Activated T-cell treated with anti-CD3 and anti-CD28 coated beads, Interleukin-2, amount 50 U/mL, for 1 hour (primary cell): ENCODE measurements around the gene SLC6A17.

Source experiments
- DNase-seq: peaks from one replicate; pipeline ENCODE4 v3.0.0-alpha.2; 2020

The SLC6A17 gene

DNA sequence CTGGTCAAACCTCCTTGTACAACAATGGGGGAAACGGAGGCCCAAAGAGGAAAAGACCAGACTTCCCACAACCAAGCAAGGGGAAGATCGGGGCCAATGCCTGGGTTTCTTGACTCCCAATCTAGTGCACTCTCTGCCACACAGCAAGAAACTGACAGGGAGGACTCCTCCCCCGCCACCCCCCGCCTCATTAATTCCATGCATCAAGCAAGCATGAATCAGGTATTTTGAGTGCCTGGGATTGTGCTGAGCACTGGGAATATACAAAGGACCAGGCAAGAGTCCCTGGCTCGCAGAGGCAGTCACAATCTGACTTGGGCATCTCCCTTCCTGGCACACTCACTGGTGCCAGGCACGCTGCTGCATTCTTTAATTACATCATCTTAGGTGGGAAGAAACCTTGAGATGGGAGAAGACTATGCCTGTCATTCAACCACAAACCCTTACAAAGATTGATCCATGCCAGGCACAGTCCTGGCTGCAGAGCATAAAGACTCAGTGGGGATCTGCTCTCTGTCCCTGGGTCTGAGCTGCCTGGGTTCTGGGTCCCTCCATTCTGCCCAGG lies 55.4 kb downstream of the SLC6A17 start:
- DNase-seq, result no peak

DNA sequence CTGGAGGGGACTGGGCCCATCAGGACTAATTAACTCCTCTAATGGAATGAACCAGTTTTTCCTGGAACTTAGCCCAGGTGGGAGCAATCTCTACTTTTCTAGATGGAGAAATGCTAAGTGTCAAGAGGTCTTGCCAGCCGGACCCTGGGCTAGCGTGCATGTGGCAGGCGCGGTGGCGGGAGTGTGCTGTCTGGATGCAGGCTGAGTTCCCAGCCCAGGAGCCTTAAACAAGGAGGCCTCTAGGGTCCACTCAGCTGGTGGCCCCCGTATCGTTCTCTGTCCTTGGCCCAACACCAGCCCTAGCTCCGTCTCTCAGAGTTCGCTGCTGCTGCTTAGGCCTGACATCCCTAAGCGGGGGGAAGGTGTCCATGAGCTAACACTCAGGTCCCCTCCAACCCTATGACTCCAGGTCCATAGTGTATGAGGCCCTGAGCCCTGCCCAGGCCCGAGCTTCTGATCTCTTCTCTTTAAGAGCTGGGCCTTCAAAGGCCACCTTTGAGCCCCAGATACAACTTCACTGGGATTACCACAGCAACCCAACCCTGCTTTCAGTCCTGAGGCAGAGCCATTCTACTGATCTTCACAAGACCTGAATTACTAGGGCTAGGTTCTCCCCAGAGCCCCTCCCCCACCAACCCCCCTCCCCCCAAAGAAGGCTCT lies 56.1 kb downstream of the SLC6A17 start:
- DNase-seq, result no peak

DNA sequence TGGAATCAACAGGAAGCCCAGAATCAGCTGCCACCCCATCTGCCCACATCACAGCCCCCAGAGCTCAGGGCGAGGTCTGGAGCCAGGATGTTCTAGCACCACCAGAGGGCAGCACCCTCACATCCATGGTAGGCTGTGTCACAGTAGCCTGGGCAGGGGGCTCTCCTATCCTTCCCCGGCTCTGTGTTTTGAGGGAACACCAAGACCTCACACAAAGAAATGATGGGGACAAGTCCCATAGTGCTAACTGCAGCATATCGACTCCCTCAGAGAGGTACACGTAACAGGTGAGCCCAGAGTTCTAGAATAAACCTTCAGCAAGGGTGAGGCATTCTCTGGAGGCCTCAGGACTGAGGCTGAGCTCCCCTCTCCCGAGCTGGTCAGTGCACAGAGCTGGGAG lies 57.5 kb downstream of the SLC6A17 start:
- peak; percentile 78 for DNase-seq

DNA sequence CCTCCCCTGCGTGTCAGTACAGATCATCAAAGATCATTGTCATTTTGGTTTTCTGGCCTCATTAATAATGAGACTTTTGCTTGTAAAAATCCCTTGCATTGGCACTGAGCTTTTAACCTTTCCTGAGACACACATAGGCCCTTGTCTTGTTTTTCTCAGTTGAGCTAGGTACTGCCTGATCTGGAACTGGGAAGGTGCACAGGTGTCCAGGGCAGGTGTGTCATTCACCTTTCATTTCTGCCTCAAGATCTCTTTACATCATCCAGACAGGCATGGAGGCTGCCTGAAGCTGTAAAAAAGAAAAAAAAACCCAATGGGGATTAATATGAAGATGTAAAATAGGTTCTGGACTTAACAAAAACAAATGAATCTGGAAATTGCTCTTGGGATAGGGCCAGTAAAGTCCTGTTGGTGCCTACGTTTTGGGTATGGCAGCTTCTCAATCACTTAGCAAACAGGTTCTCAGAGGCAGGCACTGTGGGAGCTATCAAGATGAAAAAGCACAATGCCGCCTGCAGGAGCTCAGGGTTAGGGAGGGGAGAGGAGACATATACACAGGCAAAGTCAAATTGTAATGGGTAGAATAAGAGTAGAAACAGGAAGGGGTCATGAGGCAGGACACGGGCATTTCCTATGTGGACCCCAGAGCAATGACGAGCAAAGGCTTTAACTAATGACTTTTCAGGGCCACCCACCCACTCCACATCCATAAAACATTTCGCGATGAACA lies 58.8 kb downstream of the SLC6A17 start:
- DNase-seq, result no peak

DNA sequence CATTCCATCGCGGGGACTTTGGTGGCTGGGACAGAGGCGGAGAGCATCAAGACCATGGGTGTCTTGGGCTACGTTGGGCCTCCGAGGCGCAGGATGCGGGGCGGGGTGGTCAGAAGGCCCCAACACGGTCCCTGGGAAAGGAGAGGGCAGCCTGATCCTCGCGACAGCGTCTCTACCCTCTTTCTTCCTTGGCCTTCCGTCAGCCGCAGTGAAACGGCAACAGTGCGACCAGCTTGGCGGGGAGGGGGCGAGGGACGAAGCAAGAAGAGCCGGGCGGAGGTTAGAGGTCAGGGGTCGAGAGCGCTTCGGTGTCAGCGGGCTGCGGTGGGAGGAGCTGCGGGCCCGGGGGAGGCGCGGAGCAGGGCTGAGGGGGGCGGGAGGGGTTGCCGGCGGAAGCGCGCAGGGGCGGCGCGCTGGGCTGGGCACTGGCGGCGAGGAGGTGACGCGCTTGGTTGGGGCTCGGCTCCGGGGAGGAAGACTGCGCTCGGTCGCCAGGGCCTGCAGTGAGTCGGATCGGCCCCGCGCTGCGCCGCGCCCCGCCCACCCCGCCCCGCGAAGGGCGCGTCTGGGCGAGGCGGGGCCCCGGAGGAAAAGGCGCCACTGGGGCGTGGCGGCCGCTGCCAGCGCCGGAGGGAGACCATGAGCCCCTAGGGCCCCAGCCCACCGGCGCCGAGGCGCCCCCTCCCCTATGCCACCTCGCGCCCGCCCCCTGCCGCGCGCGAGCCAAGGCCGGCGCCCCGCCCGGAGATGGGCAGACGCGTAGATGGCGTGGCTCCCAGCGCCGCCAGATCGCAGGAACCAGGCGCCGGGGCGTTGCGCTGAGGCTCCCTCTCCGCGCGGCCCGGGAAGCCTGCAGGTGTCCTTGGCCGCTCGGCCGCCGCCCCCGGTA lies 59.7 kb downstream of the SLC6A17 start, which contains the start of gene KCNC4:
Gene KCNC4 (plus strand): TSS at position 600 of the 889 bp plus-strand sequence. CDS start 1,186 bp downstream, outside the sequence.
- peak; percentile 90 for DNase-seq

DNA sequence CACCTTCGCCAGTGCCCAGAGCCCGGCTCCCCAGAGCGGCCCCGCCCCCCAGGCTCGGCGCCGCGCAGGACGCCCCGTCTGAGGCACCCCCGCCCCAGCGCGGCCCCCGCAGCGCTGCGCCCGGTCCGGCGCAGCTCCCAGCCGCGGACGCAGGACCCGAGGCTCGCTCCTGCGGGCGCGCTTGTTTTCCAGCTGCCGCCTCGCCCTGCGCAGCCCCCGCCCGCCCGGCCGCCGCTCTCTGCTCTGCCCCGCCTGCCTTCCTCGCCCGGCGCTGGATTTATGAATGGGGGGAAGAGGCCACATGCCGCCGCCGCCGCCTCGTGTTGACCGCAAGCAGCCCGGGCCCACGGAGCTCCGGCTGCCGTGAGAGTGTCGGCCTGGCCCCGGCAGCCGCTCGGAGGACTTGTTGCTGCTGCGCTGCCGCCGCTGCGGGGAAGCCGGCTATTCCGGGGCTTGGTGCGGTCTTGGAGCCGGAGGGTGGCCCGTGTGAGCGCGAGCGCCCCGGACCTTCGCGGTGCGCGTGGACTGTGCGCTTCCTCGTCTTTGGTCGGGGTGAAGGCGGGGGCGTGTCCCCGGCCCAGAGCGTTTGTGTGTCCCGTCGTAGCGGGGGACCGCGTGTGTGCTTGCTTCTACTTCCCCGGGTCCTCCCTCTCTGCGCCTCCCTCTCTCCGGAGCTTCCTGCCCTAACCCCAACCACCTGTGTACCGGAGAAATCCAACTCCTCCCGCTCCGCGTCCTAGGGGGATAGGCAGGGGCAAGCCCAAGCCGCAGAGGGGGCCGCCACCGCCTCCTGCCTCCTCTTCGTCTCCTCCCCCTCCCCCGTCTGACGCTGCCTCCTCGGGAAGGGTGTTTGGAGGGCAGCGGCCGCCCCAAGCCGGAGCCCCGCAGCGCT lies 60.6 kb downstream of the SLC6A17 start:
- DNase-seq, result peak; percentile 69

DNA sequence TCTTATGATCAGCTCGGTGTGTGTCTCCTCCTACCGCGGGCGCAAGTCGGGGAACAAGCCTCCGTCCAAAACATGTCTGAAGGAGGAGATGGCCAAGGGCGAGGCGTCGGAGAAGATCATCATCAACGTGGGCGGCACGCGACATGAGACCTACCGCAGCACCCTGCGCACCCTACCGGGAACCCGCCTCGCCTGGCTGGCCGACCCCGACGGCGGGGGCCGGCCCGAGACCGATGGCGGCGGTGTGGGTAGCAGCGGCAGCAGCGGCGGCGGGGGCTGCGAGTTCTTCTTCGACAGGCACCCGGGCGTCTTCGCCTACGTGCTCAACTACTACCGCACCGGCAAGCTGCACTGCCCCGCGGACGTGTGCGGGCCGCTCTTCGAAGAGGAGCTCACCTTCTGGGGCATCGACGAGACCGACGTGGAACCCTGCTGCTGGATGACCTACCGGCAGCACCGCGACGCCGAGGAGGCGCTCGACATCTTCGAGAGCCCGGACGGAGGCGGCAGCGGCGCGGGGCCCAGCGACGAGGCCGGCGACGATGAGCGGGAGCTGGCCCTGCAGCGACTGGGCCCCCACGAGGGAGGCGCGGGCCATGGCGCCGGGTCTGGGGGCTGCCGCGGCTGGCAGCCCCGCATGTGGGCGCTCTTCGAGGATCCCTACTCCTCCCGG lies 61.3 kb downstream of the SLC6A17 start:
- DNase-seq, result no peak

DNA sequence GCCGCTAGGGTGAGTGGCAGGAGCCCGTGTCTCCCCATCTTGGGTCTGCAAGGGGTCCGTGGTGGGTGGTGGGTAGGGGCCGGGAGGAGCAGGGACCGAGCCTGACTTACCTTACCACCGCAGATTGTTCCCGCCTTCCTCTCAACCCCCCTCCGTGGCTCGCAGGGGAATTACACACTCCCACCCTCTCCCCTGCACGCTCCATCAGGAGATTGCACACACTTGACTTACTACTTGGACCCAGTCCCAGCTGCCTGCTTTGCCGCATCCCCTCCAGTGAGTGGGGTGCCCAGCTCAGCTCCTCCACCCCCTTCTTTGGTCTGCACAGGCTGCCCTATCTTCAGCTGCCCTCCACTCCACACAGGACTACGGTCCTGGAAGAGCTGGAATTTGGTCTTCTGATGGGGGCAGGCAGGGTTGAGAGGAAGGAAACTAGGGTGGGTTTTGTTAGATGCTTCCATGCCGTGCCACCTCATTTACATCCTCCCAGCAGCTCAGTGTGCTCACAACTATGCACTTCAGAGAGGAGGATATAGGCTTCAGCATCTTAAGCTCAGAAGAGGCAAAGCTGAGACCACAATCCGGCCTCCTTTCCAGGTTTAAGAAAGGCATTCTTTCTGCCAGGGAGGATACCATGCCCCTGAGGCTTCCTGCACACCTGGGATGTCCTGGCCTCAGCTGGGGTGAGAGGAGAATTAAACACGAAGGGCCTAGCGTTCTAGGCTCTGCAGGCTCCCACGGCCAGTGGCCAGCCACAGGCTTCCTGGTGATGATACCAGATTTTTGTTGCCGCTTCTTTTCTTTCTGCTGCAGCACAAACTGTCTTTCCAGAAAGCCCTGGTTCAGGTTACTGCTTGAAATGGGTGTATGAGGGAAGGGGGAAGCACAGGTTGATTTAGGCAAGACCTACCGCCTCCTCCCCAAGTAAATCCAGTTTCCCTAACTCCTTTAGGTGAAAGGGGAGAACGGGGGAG lies 62.2 kb downstream of the SLC6A17 start:
- DNase-seq, result peak; percentile 25

DNA sequence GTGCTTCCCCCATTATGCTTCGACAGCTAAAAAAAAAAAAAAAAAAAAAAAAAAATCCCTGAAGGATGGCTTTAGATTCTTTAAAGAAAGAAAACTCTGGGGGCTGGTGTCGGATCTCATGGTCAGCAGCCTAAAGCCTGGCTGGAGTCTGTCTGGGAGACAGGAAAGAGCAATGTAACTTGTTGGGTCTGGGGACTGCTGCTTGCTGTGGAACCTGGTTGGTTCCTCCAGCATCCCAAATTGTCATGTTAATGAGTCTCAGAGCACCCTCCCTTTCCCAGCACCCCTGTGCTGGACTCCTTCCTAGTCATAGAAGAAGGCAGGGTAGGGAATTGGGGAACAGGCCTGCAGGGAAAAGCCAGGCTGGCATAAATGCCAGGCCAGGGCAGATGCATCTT lies 62.8 kb downstream of the SLC6A17 start:
- DNase-seq, result no peak

DNA sequence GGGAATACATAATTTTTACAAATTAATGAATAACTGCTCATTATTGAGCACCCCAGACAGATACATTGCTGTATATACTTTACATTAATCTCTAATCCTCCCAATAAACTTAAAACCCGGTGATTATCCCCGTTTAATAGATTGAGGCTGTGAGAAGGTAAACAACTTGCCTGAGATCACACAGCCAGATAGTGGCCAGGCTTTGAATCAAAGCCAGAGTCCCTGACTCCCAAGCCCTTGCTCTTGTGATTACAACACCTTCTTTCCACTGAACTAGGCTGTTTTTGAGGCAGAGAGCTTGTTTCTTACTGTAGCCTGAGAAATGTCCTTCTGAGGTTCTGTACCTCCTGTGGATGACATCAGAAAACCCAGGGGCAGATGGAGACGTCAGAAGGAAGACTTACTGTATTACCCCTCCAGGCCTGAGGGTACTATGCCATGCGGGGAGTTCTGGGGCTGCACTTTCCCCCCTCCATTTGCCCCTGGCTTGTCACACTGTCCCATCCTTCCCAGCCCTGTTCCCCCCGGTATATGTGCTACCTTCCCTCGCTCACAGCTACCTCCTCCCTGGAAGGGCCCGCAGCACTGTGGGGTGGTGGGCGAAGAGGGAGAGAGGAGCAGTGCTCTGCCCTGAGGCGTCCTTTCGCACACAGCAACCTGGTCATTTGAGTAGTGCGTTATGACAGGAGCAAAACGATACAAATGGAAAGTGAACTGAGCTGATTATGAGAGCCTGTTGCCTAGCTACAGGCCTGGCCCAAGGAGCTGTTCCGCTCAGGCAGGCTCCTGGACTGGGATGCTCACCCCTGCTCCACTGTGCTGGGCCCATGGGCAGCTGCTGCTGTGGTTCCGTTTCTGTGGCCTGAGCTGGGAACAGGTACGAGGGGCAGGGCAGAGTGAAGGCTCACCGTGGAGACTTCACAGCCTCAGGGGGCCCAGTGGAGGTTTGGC lies 64.4 kb downstream of the SLC6A17 start:
- no peak for DNase-seq

DNA sequence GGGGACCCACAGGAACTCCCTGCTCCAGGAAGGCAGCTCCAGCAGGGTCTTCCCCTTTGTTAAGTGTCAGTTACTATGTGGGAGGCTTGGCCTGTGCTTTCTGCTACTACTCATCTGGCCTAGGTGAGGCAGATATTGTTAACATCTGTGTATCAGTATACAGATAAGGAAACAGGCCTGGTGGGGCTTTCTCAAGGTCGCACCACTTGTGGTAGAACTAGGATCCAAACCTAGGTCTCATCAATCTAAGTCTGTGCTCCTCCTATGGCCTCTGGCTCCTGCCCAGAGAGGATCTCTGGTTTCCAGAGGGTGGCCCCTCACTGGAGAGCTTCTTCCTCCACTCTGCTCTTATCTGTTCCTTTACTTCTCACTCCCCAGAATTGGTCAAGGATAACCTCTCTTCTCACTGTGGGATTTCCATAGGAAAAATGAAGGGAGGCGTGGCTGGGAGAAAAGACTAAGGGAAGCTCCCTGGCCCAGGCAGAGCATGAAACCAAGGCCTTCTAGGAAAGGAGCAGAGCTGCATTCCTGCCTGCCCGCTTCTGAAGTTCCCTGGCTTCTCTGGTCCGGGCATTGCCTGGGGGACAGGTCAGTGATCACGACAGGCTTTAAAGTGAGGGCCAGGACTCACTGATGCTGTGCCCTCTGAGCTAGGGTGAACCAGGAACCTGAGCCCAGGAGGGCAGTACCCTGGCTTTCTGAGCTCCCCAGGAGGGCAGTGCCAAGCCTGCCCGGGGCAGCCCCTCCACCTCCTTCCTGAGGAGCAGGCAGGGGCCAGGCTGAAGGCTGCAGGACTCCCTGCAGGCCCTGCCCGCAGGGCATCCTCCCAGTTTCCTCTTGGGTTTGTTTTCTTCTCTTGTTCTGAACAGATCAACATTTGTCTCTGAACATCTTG lies 65.6 kb downstream of the SLC6A17 start:
- no peak for DNase-seq

DNA sequence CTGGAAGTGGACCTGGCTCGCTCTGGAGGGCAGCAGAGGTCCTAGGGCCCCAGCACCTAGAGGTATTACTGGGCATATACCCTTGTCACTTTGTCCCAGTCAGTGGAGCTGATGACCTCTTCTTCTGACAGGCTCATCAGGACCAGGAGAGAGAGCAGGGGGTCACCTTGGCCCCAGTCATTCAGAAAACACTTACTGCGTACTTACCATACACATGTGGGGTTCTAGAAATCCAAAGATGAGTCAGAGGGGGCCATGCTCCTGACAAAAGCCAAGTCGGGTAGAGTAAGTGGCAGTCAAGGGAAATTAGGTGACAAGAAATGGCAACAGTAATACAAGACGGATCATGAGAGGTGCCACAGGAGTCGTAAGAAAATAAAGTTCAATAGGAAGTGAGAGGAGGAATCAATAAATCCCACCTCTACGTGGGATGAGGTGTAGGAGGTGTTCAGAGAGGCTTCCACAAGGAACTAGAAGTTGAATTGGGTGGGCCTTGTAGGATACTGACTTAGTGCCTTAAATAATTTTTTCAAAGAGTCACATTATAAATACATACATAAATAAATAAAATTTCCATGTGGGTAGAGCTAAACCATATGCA lies 66.7 kb downstream of the SLC6A17 start:
- no peak for DNase-seq

DNA sequence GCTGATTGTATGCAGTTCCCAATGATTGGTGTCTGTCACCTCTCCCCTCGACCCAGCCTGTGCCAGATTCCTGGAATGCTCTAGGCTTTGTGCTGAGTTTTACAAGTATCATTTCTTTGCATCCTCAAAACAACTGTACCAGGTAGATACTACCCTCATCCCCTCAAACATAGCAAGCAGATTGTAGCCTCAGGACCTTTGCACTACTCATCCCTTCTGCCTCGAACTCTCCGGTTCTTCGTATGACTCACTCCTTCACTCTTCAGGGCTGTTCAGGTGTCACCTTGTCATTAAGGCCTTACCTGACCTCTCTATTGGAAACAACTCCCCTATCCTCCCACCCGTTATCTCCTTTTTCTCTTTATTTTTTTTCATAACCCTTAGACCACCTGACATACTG lies 67.8 kb downstream of the SLC6A17 start:
- no peak for DNase-seq

DNA sequence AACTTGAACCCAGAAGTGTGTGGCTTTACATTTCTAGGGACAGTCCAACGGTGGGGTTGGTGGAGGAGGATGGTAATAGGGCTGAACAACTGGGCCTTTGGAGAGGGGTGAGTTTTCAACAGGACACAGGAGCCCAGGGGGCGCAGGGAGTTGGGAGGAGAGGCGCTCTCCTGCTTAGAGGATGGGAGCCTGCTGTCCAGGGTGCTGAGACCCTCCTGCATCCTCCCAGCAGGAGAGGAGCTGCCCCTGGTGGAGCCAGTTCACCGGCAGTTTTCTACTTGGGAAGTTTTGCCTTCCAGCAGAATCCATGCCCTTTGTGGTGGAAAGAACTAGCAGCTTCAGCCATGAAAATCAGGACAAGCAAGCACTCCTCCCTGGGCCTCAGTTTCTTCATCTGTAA lies 68.4 kb downstream of the SLC6A17 start:
- DNase-seq, result no peak

DNA sequence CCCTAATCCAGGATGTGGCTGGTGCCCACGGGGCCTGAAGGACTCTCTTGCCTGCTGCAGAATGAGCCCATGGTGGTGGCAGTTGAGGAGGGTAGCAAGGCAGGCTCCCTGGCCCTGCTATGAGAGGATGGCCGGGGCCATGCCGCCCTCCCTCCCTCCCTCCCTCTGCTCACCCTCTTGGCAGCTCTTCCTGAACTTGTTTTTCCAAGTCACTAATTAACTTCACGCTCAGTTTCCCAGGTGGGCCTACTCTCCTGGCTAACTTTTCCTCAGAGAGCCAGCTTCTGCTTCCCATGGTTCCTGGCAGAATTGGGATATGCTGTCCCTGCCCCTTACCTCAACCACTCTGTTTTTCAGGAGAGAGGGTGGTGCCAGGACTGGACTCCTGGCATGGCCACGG lies 70.0 kb downstream of the SLC6A17 start:
- no peak for DNase-seq

DNA sequence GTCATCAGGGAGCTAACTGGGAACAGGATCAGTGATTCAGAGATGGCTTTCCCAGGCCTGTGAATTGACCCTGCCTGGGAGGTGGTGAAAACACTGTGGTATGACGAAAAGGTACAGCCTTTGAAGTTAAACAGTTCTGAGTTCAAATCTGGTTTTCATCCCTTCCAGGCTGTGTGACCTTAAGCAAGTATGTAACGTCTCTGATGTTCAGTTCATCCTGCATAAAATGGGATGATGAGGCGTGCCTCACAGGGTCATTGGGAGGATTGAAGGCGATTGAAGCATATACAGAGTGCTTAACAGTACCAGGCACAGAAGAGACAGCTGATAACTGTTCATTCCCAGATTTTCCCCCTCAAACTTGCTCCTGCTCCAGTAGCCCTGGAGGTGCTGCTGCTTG lies 70.8 kb downstream of the SLC6A17 start:
- DNase-seq, result no peak

DNA sequence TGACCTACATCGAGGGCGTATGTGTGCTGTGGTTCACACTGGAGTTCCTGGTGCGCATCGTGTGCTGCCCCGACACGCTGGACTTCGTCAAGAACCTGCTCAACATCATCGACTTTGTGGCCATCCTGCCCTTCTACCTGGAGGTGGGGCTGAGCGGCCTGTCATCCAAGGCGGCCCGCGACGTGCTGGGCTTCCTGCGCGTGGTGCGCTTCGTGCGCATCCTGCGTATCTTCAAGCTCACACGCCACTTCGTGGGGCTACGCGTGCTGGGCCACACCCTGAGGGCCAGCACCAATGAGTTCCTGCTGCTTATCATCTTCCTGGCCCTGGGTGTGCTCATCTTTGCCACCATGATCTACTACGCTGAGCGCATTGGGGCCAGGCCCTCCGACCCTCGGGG lies 72.8 kb downstream of the SLC6A17 start:
- DNase-seq, result no peak

DNA sequence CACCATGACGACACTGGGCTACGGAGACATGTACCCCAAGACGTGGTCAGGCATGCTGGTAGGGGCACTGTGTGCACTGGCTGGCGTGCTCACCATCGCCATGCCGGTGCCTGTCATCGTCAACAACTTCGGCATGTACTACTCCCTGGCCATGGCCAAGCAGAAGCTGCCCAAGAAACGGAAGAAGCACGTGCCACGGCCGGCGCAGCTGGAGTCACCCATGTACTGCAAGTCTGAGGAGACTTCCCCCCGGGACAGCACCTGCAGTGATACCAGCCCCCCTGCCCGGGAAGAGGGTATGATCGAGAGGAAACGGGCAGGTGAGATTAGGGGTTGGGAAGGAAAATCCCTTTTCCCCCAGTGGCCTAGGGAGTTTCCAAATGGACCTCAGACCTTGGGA lies 73.3 kb downstream of the SLC6A17 start:
- DNase-seq, result no peak
